Omental fat pad (tissue), 4 donors: ENCODE measurements around the gene SMC1A. TPM values are rescaled to one million over a fixed set of nuclear protein-coding genes. Genes with fewer than 3 reads are reported as not detected.
"Not testable (repeated sequence)": the region's sequence is repeated elsewhere in the genome, so short reads cannot be mapped to it uniquely, and the experiment has no call there.

Experiments used
- ATAC-seq: fragments of 150-250 bp; one replicate; pipeline ENCODE4 v1.9.1; 2016; ENCODE audit warnings: mild to moderate bottlenecking, moderate library complexity; ENCODE audit not compliant: low FRiP score
- DNase-seq: peaks from one replicate; pipeline ENCODE4 v3.0.0-alpha.2; 2019; ENCODE audit warnings: low spot score
- total RNA-seq, 4 donors: library from RNA; depleted of rRNA; stranded (reverse); fragments of >200 nt; gene quantifications; one replicate each; pipeline ENCODE4 v1.1.0, GENCODE V29; 2016
- TF ChIP-seq, protein P1 (sequence below), 3 donors: fragments of 450-650 bp; IDR thresholded peaks; one replicate each; pipeline ENCODE4 v1.5.1; 2016 to 2017; ENCODE audit warnings: antibody characterized with exemption in 3 of 3, mild to moderate bottlenecking in 3 of 3, moderate library complexity in 2 of 3

Gene SMC1A
- total RNA-seq, 4 donors from 2014 or later, result 29.1 to 38.1 (median 29.7) TPM

- TF ChIP-seq, protein P1, sequence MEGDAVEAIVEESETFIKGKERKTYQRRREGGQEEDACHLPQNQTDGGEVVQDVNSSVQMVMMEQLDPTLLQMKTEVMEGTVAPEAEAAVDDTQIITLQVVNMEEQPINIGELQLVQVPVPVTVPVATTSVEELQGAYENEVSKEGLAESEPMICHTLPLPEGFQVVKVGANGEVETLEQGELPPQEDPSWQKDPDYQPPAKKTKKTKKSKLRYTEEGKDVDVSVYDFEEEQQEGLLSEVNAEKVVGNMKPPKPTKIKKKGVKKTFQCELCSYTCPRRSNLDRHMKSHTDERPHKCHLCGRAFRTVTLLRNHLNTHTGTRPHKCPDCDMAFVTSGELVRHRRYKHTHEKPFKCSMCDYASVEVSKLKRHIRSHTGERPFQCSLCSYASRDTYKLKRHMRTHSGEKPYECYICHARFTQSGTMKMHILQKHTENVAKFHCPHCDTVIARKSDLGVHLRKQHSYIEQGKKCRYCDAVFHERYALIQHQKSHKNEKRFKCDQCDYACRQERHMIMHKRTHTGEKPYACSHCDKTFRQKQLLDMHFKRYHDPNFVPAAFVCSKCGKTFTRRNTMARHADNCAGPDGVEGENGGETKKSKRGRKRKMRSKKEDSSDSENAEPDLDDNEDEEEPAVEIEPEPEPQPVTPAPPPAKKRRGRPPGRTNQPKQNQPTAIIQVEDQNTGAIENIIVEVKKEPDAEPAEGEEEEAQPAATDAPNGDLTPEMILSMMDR (IDR thresholded peaks at IDR 0.05), result no peak
- DNase-seq (no peak), ATAC-seq (no peak)
Measured at GRCh38 chrX:53429755-53430154, 7.3 kb upstream of the SMC1A start.

- no peak for DNase-seq
- TF ChIP-seq, protein P1 (IDR thresholded peaks at IDR 0.05), result no peak
- ATAC-seq, result peak; percentile 57
Measured at GRCh38 chrX:53422861-53423306, 430 bp upstream of the SMC1A start, which contains the start of gene RIBC1. Gene RIBC1, plus strand, starts transcription at chrX:53422873. Its CDS starts 3,404 bp downstream, at chrX:53426277.

- ATAC-seq, result no peak
- DNase-seq, result no peak
- TF ChIP-seq, protein P1 (IDR thresholded peaks at IDR 0.05), result no peak
Measured at GRCh38 chrX:53421772-53422085, 725 bp downstream of the SMC1A start.

- no peak for ATAC-seq
- TF ChIP-seq, protein P1 (IDR thresholded peaks at IDR 0.05), result no peak
- no peak for DNase-seq
Measured at GRCh38 chrX:53421125-53421524, 1.3 kb downstream of the SMC1A start.

DNA sequence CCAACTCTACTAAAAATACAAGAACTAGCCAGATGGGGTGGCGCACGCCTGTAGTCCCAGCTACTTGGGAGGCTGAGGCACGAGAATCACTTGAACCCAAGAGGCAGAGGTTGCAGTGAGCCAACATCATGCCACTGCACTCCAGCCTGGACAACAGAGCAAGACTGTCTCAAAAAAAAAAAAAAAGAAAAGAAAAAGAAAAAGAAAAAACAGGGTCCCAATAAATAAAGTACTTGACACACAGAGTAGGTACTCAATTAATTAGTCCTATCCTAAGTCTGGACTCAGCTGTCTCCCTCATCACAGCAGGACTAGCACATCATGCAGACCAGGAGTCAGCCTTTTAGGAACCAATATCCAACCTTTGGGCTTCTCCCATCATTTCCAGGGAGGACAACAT lies 2.1 kb downstream of the SMC1A start:
- ATAC-seq, DNase-seq: not testable (repeated sequence)

GRCh38 chrX:53412446-53412845 lies 10.0 kb downstream of the SMC1A start:
- DNase-seq (no peak), ATAC-seq (no peak)
- TF ChIP-seq, protein P1 (IDR thresholded peaks at IDR 0.05), result no peak

GRCh38 chrX:53403535-53403934 lies 18.9 kb downstream of the SMC1A start:
- TF ChIP-seq, protein P1 (IDR thresholded peaks at IDR 0.05), result no peak
- ATAC-seq (no peak), DNase-seq (no peak)

DNA sequence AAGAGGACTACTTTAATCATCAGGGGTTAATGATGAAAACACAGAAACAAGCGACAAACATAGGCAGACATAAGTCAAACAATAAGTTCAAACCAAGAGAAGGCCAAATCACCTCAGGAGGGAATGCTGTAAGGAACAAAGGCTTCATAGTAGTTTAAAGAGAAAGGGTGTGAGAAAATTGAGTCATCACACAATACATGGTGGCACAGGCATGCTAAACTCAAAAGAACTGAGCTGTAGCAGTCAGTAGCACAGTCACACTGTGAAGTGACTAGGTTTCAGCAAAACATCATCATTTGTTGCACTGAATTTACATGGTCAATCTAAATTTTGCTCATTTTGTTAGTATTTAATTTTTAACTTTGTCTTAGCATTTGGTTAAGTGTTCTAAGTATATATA lies 24.2 kb downstream of the SMC1A start:
- DNase-seq, result no peak
- TF ChIP-seq, protein P1 (IDR thresholded peaks at IDR 0.05), result no peak
- no peak for ATAC-seq
